ENCODE measurements around the gene LRRC61.
"Not testable (repeated sequence)": the region's sequence is repeated elsewhere in the genome, so short reads cannot be mapped to it uniquely, and the experiment has no call there.

Gene LRRC61

DNA sequence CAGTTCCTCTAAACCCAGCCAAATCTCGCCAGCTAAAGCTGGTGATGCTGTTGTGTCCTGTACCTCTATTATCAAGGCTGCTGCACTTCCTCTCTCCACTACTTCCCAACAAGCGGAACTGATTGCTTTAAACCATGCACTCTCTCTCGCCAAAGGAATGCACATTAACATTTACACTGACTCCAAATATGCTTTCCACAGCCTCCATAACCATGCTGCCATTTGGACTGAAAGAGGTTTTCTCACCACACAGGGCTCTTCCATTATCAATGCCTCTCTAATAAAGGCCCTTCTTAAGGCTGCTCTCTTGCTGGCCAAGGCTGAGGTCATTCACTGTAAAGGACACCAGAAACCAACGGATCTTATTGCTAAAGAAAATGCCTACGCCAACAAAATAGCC lies 11.4 kb upstream of the LRRC61 start:
- TF ChIP-seq, protein P1, sequence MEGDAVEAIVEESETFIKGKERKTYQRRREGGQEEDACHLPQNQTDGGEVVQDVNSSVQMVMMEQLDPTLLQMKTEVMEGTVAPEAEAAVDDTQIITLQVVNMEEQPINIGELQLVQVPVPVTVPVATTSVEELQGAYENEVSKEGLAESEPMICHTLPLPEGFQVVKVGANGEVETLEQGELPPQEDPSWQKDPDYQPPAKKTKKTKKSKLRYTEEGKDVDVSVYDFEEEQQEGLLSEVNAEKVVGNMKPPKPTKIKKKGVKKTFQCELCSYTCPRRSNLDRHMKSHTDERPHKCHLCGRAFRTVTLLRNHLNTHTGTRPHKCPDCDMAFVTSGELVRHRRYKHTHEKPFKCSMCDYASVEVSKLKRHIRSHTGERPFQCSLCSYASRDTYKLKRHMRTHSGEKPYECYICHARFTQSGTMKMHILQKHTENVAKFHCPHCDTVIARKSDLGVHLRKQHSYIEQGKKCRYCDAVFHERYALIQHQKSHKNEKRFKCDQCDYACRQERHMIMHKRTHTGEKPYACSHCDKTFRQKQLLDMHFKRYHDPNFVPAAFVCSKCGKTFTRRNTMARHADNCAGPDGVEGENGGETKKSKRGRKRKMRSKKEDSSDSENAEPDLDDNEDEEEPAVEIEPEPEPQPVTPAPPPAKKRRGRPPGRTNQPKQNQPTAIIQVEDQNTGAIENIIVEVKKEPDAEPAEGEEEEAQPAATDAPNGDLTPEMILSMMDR (IDR thresholded peaks at IDR 0.05; ENCODE audit: low read length, missing control alignments) = no peak
- no peak for DNase-seq (ENCODE audit: low read depth)
- H3K4me3 ChIP-seq (replicated peaks; ENCODE audit: low read depth, low read length) = no peak overlapping the region

DNA sequence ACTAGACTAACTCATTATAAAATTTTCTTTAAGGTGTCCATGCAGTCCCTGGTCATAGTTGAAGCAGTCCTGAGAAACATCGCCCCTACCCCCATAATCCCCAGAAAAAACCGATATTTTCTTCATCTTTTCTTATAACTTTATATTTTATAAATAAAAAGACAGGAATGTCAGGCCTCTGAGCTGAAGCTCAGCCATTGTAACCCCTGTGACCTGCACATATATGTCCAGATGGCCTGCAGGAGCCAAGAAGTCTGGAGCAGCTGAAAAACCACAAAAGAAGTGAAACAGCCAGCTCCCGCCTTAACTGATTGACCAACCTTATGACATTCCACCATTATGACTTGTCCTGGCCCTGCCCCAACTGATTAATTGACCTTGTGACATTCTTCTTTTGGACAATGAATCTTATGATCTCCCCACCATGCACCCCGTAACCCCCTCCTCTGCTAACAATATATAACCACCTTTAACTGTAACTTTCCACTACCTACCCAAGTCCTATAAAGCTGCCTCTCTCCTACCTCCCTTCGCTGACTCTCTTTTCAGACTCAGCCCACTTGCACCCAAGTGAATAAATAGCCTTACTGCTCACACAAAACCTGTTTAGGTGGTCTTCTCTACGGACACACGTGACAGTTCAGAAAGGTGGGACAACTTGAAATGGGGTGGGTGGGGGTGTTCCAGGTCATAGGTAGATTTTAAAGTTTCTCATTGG lies 10.3 kb upstream of the LRRC61 start:
- DNase-seq (ENCODE audit: low read depth) = peak; percentile 48
- not testable (repeated sequence) for H3K4me3 ChIP-seq (replicated peaks; ENCODE audit: low read depth, low read length)

DNA sequence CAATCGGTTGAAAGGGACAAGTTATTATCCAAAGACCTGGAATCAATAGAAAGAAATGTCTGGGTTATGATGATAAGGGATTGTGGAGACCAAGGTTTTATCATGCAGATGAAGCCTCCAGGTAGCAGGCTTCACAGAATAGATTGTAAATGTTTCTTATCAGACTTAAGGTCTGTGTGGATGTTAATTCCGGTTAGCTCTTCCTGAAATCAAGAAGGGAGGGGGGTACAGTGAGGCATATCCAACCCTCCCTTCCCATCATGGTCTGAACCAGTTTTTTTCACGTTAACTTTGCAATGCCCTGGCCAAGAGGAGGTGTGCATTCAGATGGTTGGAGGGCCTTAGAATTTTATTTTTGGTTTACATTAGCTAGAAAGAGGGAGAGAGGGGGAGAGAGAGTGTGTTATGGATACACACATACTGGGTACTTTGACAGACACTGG lies 9.8 kb upstream of the LRRC61 start:
- TF ChIP-seq, protein P1 (IDR thresholded peaks at IDR 0.05; ENCODE audit: low read length, missing control alignments) = no peak
- H3K4me3 ChIP-seq (replicated peaks; ENCODE audit: low read depth, low read length) = no peak overlapping the region
- DNase-seq (ENCODE audit: low read depth) = no peak

DNA sequence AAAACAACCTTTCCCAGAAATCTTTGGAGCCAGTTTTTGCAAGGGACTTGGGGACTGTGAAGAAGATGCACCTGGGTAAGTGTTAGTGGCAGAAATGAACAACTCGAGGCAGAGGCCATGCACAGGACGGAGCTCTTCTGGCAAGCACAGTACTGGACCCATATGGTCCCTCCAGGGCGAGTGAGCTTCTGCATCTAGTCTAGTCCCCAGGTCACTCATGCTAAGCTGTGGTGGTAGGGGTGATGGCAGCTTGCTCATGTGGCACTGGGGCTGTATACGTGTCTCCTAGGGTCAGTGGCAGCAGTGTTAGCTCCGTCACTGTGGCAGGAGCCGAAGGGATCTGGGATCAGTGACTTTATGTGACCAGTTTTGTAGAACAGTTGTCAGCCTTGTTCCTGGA lies 9.3 kb upstream of the LRRC61 start:
- TF ChIP-seq, protein P1 (IDR thresholded peaks at IDR 0.05; ENCODE audit: low read length, missing control alignments) = no peak
- H3K4me3 ChIP-seq (replicated peaks; ENCODE audit: low read depth, low read length) = no peak overlapping the region
- DNase-seq (ENCODE audit: low read depth) = no peak

DNA sequence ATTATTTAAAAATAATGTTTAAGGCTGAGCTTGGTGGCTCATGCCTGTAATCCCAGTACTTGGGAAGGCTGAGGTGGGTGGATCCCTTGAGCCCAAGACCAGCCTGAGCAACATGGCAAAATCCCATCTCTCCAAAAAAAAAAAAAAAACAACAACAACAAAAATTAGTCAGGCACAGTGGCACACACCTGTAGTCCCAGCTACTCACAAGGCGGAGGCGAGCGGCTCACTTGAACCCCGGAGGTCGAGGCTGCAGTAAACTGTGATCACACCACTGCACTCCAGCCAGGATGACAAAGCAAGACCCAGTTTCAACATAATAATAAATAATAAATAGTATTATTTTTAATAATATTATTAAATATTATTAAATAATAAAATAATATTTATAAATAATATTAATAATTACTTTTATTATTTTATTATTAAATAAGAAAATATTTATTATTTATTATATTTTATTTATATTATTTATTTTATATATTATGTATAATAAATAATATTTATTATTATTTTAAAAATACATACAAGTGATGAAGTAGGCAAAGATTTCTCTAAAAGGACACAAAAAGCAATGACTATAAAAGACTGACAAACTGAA lies 8.4 kb upstream of the LRRC61 start:
- TF ChIP-seq, protein P1 (IDR thresholded peaks at IDR 0.05; ENCODE audit: low read length, missing control alignments) = no peak
- no peak for DNase-seq (ENCODE audit: low read depth)
- H3K4me3 ChIP-seq (replicated peaks; ENCODE audit: low read depth, low read length) = no peak overlapping the region

DNA sequence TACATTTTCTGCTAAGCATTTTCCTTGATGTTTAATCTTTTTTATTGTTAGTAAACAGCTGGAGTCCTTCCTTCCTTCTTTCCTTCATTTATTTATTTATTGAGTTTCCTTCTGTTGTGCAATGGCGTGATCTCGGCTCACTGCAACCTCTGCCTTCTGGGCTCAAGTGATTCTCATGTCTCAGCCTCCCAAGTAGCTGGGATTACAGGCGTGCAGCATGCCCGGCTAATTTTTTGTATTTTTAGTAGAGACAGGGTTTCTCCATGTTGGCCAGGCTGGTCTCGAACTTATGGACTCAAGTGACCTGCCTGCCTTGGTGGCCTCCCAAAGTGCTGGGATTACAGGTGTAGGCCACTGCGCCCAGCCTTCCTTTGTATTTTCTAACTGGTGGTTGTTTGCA lies 6.2 kb upstream of the LRRC61 start:
- H3K4me3 ChIP-seq (replicated peaks; ENCODE audit: low read depth, low read length); DNase-seq (ENCODE audit: low read depth): not testable (repeated sequence)

DNA sequence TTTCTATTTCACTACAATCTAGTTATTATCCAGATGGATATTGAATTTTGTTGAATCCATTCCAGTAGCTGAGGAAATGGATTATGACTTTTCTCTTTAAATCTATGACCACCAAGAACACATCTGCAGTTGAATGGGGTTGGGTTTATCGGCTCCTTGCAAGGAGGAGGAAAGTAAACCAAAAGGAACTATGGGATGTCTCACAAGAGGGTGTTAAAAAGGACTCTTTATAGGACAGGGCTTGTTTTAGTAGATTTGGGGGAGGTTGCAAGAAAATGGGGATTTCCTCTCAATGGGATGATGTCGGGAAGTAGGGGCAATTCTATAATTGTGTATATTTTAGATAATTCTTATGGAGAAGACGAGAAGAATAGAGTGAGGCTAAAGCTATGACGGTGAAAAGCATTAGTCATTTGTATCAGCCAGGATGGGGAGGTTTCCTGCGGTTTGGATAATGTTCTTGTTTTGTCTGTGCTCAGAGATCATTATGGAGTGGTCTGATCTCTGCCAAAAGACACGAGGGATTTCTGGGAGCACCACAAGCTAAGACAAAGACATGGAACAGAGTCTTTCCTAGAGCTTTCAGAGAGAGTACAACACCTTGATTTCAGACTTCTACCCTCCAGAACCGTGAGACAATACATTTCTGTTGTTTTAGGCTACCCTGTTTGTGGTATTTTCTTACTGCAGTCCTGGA lies 5.3 kb upstream of the LRRC61 start:
- peak; percentile 95 for DNase-seq (ENCODE audit: low read depth)
- H3K4me3 ChIP-seq (replicated peaks; ENCODE audit: low read depth, low read length) = no peak overlapping the region
- TF ChIP-seq, protein P1 (IDR thresholded peaks at IDR 0.05; ENCODE audit: low read length, missing control alignments) = no peak

DNA sequence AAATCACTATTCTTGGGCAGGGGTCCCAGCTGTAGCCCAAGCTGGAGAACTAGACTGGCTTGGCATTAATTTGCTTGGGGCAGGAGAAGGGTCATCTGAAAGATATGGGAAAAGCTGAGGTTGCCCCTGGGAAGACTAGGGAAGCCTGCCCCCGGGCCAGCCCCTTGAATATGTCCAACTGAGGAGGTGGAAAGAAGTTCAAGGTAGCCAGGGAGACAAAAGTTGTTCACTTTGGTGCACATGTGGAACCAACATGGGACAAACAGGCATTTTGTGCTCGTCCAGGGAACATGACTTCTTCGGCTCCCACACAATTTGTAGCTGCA lies 1.4 kb upstream of the LRRC61 start:
- no peak overlapping the region for H3K4me3 ChIP-seq (replicated peaks; ENCODE audit: low read depth, low read length)
- TF ChIP-seq, protein P1 (IDR thresholded peaks at IDR 0.05; ENCODE audit: low read length, missing control alignments) = no peak
- DNase-seq (ENCODE audit: low read depth) = no peak

All from fibroblast of pulmonary artery (primary cell).